ENCODE measurements around the gene BRINP2.

The BRINP2 gene

GRCh38 chr1:177229781-177230180 lies 59.0 kb downstream of the BRINP2 start:
- no peak for DNase-seq (ENCODE audit: low spot score)
- Histone ChIP-seq H3K4me3 (no peak overlapping the region), H3K27ac (no peak overlapping the region)
- no peak for TF ChIP-seq CTCF (IDR thresholded peaks at IDR 0.05)

- no peak overlapping the region for H3K4me3 ChIP-seq
- no peak for DNase-seq (ENCODE audit: low spot score)
- no peak for TF ChIP-seq CTCF (IDR thresholded peaks at IDR 0.05)
- H3K27ac ChIP-seq = no peak overlapping the region
Observed at GRCh38 chr1:177230228-177231016, 59.7 kb downstream of the BRINP2 start.

- no peak for DNase-seq (ENCODE audit: low spot score)
- no peak for TF ChIP-seq CTCF (IDR thresholded peaks at IDR 0.05)
- no peak overlapping the region for H3K4me3 ChIP-seq
- no peak overlapping the region for H3K27ac ChIP-seq
Observed at GRCh38 chr1:177235350-177235749, 64.6 kb downstream of the BRINP2 start.

- Histone ChIP-seq H3K4me3 (no peak overlapping the region), H3K27ac (no peak overlapping the region)
- no peak for TF ChIP-seq CTCF (IDR thresholded peaks at IDR 0.05)
- no peak for DNase-seq (ENCODE audit: low spot score)
Observed at GRCh38 chr1:177236962-177237361, 66.2 kb downstream of the BRINP2 start.

- no peak for DNase-seq (ENCODE audit: low spot score)
- Histone ChIP-seq H3K4me3 (no peak overlapping the region), H3K27ac (no peak overlapping the region)
- TF ChIP-seq CTCF (IDR thresholded peaks at IDR 0.05) = no peak
Observed at GRCh38 chr1:177238967-177239366, 68.2 kb downstream of the BRINP2 start.

- Histone ChIP-seq H3K4me3 (no peak overlapping the region), H3K27ac (no peak overlapping the region)
- no peak for TF ChIP-seq CTCF (IDR thresholded peaks at IDR 0.05)
- no peak for DNase-seq (ENCODE audit: low spot score)
Observed at GRCh38 chr1:177239792-177240191, 69.0 kb downstream of the BRINP2 start.

- TF ChIP-seq CTCF (IDR thresholded peaks at IDR 0.05) = no peak
- no peak for DNase-seq (ENCODE audit: low spot score)
- no peak overlapping the region for H3K27ac ChIP-seq
- no peak overlapping the region for H3K4me3 ChIP-seq
Observed at GRCh38 chr1:177243773-177244172, 73.0 kb downstream of the BRINP2 start.
